SK-N-MC (cell line): ENCODE results near the gene FIBP.

Experiments used
- DNase-seq: peaks from one replicate; pipeline ENCODE4 v3.0.0-alpha.2; 2011; ENCODE audit warnings: low read depth, low spot score
- H3K27ac ChIP-seq: fragments of 200-600 bp; sonication (generic); 2 replicates; pipeline ENCODE4 v1.5.1; 2016; ENCODE audit warnings: mixed run types
- H3K36me3 ChIP-seq: fragments of 200-600 bp; sonication (generic); 2 replicates; pipeline ENCODE4 v1.6.1; 2017; ENCODE audit warnings: antibody characterized with exemption, low read length, mixed read lengths; ENCODE audit not compliant: insufficient read depth
- H3K4me3 ChIP-seq: fragments of 200-600 bp; sonication (generic); 2 replicates; pipeline ENCODE4 v1.5.1; 2016
- H3K9ac ChIP-seq: fragments of 200-600 bp; sonication (generic); 2 replicates; pipeline ENCODE4 v1.8.0; 2017; ENCODE audit warnings: mixed run types, mixed read lengths; ENCODE audit not compliant: insufficient read length
- H3K9me3 ChIP-seq: fragments of 200-600 bp; sonication (generic); 2 replicates; pipeline ENCODE4 v1.6.1; 2017; ENCODE audit warnings: low read depth, mild to moderate bottlenecking, antibody characterized with exemption, low read length, moderate library complexity, mixed read lengths
- EZH2 ChIP-seq: fragments of 200-600 bp; sonication (generic); IDR thresholded peaks from one replicate; pipeline ENCODE4 v1.6.1; 2017; ENCODE audit warnings: antibody characterized with exemption
- FOXP2 ChIP-seq: optimal IDR thresholded peaks from 2 replicates; pipeline ENCODE3; 2011; ENCODE audit warnings: mild to moderate bottlenecking, moderate library complexity; ENCODE audit not compliant: insufficient read depth; ENCODE audit errors: extremely low read length, control extremely low read depth
- POLR2AphosphoS5 ChIP-seq: IDR thresholded peaks from 2 replicates; pipeline ENCODE4 v1.6.1; 2012; ENCODE audit warnings: mild to moderate bottlenecking, low read depth, low read length, borderline replicate concordance

Gene FIBP

DNA sequence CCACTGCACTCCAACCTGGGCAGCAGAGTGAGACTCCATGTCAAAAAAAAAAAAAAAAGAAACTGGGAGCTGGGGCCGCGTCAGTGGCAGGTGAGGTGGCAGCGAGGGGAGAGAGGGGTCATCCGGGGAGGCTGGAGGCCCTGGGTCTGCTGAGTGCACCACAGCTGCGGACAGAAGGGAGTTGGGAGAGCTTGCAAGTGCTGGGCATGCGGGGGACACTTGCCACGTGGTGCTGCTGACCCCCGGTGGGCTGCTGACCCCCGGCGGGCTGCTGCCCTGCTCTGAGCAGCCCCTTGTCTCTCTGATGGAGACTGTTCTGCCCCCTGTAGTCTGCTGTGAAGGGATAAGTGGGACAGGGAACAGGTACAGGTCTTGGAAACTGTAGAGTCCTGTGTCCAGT, 33.6 kb upstream of the FIBP start:
- TF ChIP-seq EZH2 (no peak), POLR2AphosphoS5 (no peak), FOXP2 (no peak)
- DNase-seq = no peak
- Histone ChIP-seq H3K9ac (no peak overlapping the region), H3K4me3 (no peak overlapping the region), H3K36me3 (no peaks in the 10 kb centered on the region; the same call in 1 of the 2 replicates), H3K27ac (no peak overlapping the region), H3K9me3 (no peaks in the 10 kb centered on the region)

DNA sequence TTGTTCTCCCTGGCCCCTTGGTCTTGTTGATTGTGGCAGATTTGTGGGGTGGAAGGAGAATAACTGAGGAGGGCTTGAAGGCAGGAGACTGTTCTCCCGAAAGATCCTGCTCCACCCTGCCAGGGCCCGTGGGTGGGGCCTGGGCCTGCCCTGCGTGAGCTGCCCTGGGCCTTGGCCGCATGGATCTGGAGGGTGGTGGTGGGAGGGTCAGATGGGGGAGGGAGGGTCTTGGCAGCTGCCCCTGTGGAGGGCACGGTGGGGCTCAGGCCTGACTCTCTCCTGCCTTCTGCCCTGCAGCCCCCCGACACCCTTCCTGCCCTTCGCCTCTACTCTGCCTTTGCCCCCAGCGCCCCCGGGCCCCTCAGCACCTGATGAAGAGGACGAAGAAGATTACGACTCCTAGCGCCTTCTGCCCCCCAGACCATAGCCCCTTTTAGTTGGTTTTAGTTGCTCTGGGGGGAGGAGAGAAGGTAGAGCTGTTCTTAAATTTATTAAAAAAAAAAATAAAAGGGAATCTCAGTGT, 32.8 kb upstream of the FIBP start:
- no peak for TF ChIP-seq FOXP2
- TF ChIP-seq POLR2AphosphoS5 = no peak
- TF ChIP-seq EZH2 = no peak
- H3K36me3 ChIP-seq = no peaks in the 10 kb centered on the region; the same call in 1 of the 2 replicates
- H3K9me3 ChIP-seq = no peaks in the 10 kb centered on the region
- H3K27ac ChIP-seq = no peak overlapping the region
- DNase-seq = no peak
- H3K4me3 ChIP-seq = no peak overlapping the region
- no peak overlapping the region for H3K9ac ChIP-seq

GRCh38 chr11:65920372-65920802, 32.1 kb upstream of the FIBP start:
- H3K9me3 ChIP-seq = no peaks in the 10 kb centered on the region
- TF ChIP-seq POLR2AphosphoS5 = no peak
- TF ChIP-seq EZH2 = no peak
- no peak for TF ChIP-seq FOXP2
- DNase-seq = no peak
- H3K9ac ChIP-seq = peak overlapping the region; percentile 72
- no peak overlapping the region for H3K27ac ChIP-seq
- peak overlapping the region; percentile 92 for H3K4me3 ChIP-seq
- H3K36me3 ChIP-seq = no peaks in the 10 kb centered on the region; the same call in 1 of the 2 replicates

GRCh38 chr11:65919573-65920371, 31.5 kb upstream of the FIBP start:
- TF ChIP-seq POLR2AphosphoS5 (no peak), EZH2 (no peak), FOXP2 (no peak)

GRCh38 chr11:65919141-65919572, 30.9 kb upstream of the FIBP start, which contains the start of gene DRAP1:
Gene DRAP1, plus strand, starts transcription at chr11:65919426. Its CDS starts 76 bp downstream, at chr11:65919502.
- peak within 1 kb of the TSS; percentile 85 for H3K27ac ChIP-seq
- peak within 1 kb of the TSS; percentile 97 for H3K9ac ChIP-seq
- H3K9me3 ChIP-seq = no peaks in the 10 kb centered on the region
- peak within 1 kb of the TSS; percentile 98 for H3K4me3 ChIP-seq
- DNase-seq = peak; percentile 61
- TF ChIP-seq POLR2AphosphoS5 (peak; percentile 36; the same call in 1 of the 2 replicates), FOXP2 (no peak)
- H3K36me3 ChIP-seq = no peaks in the 10 kb centered on the region; the same call in 1 of the 2 replicates

More at GRCh38 chr11:65919573-65920371, 31.5 kb upstream of the FIBP start:
- Histone ChIP-seq H3K36me3 (no peaks in the 10 kb centered on the region; the same call in 1 of the 2 replicates), H3K4me3 (peak overlapping the region; percentile 92), H3K9me3 (no peaks in the 10 kb centered on the region), H3K27ac (no peak overlapping the region), H3K9ac (peak overlapping the region; percentile 72)
- DNase-seq = no peak

GRCh38 chr11:65918211-65919140, 30.2 kb upstream of the FIBP start, which contains the start of gene C11orf68:
Gene C11orf68, minus strand, starts transcription at chr11:65919062. Its CDS starts 31 bp downstream, at chr11:65919031.
- peak within 1 kb of the TSS; percentile 85 for H3K27ac ChIP-seq
- peak within 1 kb of the TSS; percentile 97 for H3K9ac ChIP-seq
- H3K36me3 ChIP-seq = no peaks in the 10 kb centered on the region; the same call in 1 of the 2 replicates
- H3K9me3 ChIP-seq = no peaks in the 10 kb centered on the region
- DNase-seq = no peak
- peak within 1 kb of the TSS; percentile 98 for H3K4me3 ChIP-seq
- no peak for TF ChIP-seq EZH2
- no peak for TF ChIP-seq POLR2AphosphoS5
- TF ChIP-seq FOXP2 = no peak

DNA sequence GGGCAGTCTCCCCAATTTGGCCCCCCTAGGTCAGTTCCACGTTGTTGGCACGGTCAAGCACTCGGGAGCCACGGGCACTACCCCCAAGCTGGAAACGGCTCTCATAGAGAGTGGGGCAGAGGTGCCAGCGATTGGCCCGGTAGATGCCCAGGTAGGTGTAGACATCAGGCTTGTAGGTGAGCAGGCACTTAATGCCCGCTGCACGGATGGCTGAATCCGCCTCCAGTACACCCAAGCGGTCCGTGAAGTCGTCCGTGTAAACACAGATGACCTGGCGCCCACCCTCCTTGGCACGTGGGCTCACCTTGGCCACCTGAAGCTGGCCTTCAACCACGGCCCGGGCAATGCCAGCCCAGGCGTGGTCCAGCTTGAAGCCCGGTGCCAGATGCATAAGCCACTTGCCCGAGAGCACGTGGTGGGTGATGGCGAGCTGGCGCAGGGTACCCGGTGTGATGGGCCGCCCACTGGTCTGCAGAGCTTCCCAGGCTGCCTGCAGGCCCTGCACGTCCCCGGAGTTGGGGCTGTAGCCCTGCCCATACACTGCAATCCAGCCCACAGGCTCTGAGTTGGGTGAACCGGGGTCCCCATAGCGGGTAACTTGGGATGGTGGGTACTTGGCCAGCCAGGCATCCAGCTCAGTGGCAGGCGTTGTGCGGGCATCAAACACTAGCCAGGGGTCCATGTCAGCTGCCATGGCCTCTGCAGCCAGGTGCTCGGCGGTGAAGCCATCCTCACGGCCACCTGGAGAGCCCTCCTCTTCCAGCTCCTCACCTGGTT, 29.4 kb upstream of the FIBP start:
- DNase-seq = no peak
- TF ChIP-seq POLR2AphosphoS5 (no peak; the same call in 1 of the 2 replicates), FOXP2 (no peak), EZH2 (no peak)
- Histone ChIP-seq H3K4me3 (peak overlapping the region; percentile 98), H3K9ac (peak overlapping the region; percentile 97), H3K9me3 (no peaks in the 10 kb centered on the region), H3K36me3 (no peaks in the 10 kb centered on the region; the same call in 1 of the 2 replicates), H3K27ac (no peak overlapping the region)
